Caki2 (cell line): ENCODE data around the gene AKT1S1. TPM values are rescaled to one million over a fixed set of nuclear protein-coding genes. Genes with fewer than 3 reads are reported as not detected.
"Not testable (repeated sequence)": the region's sequence is repeated elsewhere in the genome, so short reads cannot be mapped to it uniquely, and the experiment has no call there.

Source experiments
- DNase-seq: peaks from one replicate; pipeline ENCODE4 v3.0.0-alpha.2; 2015; ENCODE audit warnings: low read depth
- in situ Hi-C: cut with HindIII; loops from 2 replicates; pipeline ENCODE4 v1.10.0; 2016; ENCODE audit warnings: low sequenced_read_pairs, low pct_unique_long_range_greater_than_20kb, mixed read lengths
- total RNA-seq: library from RNA; depleted of rRNA; stranded (reverse); fragments of >200 nt; shearing (Covaris generic); gene quantifications from 2 replicates; pipeline ENCODE4 v1.2.3, GENCODE V29; 2014; ENCODE audit warnings: low replicate concordance; rRNA removed

AKT1S1 gene
- total RNA-seq, 1 experiment from 2014 or later, result 12.9 TPM

GRCh38 chr19:49829721-49830120, 47.4 kb downstream of the AKT1S1 start:
- in situ Hi-C loops, result no loop called here
- DNase-seq, result no peak

GRCh38 chr19:49829200-49829599, 48.0 kb downstream of the AKT1S1 start:
- in situ Hi-C loops, result no loop called here
- no peak for DNase-seq

GRCh38 chr19:49827034-49827433, 50.1 kb downstream of the AKT1S1 start:
- DNase-seq, result no peak
- in situ Hi-C loops, result no loop called here

DNA sequence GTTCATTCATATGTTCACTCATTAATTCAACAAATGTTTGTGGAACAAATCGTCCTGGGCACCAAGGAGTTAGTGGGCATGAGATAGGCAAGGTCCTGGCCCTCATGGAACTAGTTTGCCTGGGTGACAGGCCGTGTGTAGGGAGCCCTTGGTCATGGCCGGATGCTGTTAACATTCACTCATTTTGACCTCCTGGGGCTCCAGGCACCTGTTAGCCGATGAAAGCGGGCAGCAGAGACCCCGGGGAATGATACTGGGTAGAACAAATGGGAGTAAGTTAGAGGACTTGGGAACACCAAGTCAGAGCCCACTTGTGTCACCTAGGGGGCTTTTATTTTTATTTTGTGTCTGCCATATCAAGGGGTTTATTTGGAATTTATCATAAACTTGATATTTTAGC, 52.5 kb downstream of the AKT1S1 start:
- in situ Hi-C loops, result no loop called here
- DNase-seq, result no peak

- DNase-seq, result no peak
- in situ Hi-C loops, result no loop called here
Observed at GRCh38 chr19:49823472-49823871, 53.7 kb downstream of the AKT1S1 start.

DNA sequence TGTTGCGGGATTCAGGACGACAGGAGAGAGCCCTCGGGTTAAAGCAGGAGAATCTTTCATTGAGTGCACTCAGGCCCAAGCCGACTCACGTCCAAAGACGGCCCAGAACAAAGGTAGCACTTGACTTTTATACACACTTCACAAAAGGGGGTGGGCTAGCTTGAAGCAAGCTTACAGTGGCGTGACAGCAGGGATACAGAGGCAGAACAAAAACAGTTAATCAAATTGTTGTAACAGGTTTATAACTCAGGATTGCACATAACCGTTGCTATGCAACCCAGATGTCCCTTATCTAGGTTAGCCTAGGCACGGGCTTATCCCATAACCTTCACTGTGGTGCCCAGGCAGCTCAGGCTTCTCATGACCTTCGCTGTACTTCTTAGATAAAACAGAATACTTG, 57.0 kb downstream of the AKT1S1 start:
- in situ Hi-C loops, result no loop called here
- DNase-seq, result no peak

- DNase-seq, result not testable (repeated sequence)
Observed at GRCh38 chr19:49819452-49820115, 57.6 kb downstream of the AKT1S1 start.

More at GRCh38 chr19:49819452-49820115, 57.6 kb downstream of the AKT1S1 start:
- in situ Hi-C loops, result not testable (repeated sequence)

Other genes with a start within 250 kb of the AKT1S1 start
- gene RRAS, start 237.2 kb downstream of the AKT1S1 start, total RNA-seq, result 140 and 190 TPM in 2 replicates
- 18.5 and 28.2 TPM in 2 replicates for gene SCAF1, start 235.1 kb downstream of the AKT1S1 start, total RNA-seq
- gene IRF3, start 211.5 kb downstream of the AKT1S1 start, total RNA-seq, result 116 and 227 TPM in 2 replicates
- gene BCL2L12, start 211.4 kb downstream of the AKT1S1 start, total RNA-seq, result 3.0 TPM in 1 of 2 replicates, not detected in the other
- 432 and 563 TPM in 2 replicates for gene PRMT1, start 200.1 kb downstream of the AKT1S1 start, total RNA-seq
- gene ADM5, start 187.8 kb downstream of the AKT1S1 start, total RNA-seq, result 1.1 and 3.2 TPM in 2 replicates
- gene CPT1C, start 186.2 kb downstream of the AKT1S1 start, total RNA-seq, result 21.2 and 26.7 TPM in 2 replicates
- not detected in 2 replicates for gene TSKS, start 114.0 kb downstream of the AKT1S1 start, total RNA-seq
- gene AP2A1, start 110.4 kb downstream of the AKT1S1 start, total RNA-seq, result 290 and 317 TPM in 2 replicates
- 50.1 and 84.7 TPM in 2 replicates for gene FUZ, start 64.1 kb downstream of the AKT1S1 start, total RNA-seq
- gene MED25, start 59.1 kb downstream of the AKT1S1 start, total RNA-seq, result 27.0 and 34.7 TPM in 2 replicates
- gene PTOV1, start 26.2 kb downstream of the AKT1S1 start, total RNA-seq, result 126 and 143 TPM in 2 replicates
- 61.9 and 99.6 TPM in 2 replicates for gene PNKP, start 9.8 kb downstream of the AKT1S1 start, total RNA-seq
- 7.1 and 7.8 TPM in 2 replicates for gene TBC1D17, start 347 bp upstream of the AKT1S1 start, total RNA-seq
- gene IL4I1, start 19.5 kb upstream of the AKT1S1 start, total RNA-seq, result 8.9 and 9.5 TPM in 2 replicates
- 9.6 TPM in 2 replicates for gene ATF5, start 51.9 kb upstream of the AKT1S1 start, total RNA-seq
- gene NUP62, start 52.1 kb upstream of the AKT1S1 start, total RNA-seq, result 96.7 and 102 TPM in 2 replicates
- not detected in 2 replicates for gene SIGLEC11, start 83.8 kb upstream of the AKT1S1 start, total RNA-seq
- 44.2 and 50.6 TPM in 2 replicates for gene VRK3, start 148.0 kb upstream of the AKT1S1 start, total RNA-seq
- gene ZNF473, start 148.7 kb upstream of the AKT1S1 start, total RNA-seq, result 6.8 and 10.8 TPM in 2 replicates